ENCODE measurements around the gene OR6M1.

DNA sequence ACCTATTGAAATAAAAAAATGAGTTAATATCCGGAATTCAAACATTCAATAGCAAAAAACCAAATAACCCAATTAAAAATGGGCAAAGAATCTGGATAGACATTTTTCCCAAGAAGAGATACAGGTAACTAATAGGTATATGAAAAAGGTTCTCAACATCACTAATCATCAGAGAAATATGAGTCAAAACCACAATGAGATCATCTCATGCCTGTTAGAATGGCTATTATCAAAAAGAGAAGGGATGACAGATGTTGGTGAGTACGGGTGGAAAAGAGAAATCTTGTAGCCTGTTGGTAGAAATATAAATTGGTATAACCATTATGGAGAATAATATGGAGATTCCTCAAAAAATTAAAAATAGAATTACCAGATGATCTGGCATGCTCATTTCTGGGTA lies 26.9 kb upstream of the OR6M1 start:
- TF ChIP-seq, protein P1, sequence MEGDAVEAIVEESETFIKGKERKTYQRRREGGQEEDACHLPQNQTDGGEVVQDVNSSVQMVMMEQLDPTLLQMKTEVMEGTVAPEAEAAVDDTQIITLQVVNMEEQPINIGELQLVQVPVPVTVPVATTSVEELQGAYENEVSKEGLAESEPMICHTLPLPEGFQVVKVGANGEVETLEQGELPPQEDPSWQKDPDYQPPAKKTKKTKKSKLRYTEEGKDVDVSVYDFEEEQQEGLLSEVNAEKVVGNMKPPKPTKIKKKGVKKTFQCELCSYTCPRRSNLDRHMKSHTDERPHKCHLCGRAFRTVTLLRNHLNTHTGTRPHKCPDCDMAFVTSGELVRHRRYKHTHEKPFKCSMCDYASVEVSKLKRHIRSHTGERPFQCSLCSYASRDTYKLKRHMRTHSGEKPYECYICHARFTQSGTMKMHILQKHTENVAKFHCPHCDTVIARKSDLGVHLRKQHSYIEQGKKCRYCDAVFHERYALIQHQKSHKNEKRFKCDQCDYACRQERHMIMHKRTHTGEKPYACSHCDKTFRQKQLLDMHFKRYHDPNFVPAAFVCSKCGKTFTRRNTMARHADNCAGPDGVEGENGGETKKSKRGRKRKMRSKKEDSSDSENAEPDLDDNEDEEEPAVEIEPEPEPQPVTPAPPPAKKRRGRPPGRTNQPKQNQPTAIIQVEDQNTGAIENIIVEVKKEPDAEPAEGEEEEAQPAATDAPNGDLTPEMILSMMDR (IDR thresholded peaks at IDR 0.05; ENCODE audit: low read depth, low read length, missing input control), result no peak
- TF ChIP-seq, protein P2, sequence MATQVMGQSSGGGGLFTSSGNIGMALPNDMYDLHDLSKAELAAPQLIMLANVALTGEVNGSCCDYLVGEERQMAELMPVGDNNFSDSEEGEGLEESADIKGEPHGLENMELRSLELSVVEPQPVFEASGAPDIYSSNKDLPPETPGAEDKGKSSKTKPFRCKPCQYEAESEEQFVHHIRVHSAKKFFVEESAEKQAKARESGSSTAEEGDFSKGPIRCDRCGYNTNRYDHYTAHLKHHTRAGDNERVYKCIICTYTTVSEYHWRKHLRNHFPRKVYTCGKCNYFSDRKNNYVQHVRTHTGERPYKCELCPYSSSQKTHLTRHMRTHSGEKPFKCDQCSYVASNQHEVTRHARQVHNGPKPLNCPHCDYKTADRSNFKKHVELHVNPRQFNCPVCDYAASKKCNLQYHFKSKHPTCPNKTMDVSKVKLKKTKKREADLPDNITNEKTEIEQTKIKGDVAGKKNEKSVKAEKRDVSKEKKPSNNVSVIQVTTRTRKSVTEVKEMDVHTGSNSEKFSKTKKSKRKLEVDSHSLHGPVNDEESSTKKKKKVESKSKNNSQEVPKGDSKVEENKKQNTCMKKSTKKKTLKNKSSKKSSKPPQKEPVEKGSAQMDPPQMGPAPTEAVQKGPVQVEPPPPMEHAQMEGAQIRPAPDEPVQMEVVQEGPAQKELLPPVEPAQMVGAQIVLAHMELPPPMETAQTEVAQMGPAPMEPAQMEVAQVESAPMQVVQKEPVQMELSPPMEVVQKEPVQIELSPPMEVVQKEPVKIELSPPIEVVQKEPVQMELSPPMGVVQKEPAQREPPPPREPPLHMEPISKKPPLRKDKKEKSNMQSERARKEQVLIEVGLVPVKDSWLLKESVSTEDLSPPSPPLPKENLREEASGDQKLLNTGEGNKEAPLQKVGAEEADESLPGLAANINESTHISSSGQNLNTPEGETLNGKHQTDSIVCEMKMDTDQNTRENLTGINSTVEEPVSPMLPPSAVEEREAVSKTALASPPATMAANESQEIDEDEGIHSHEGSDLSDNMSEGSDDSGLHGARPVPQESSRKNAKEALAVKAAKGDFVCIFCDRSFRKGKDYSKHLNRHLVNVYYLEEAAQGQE (IDR thresholded peaks at IDR 0.05), result no peak
- TF ChIP-seq, protein P3, sequence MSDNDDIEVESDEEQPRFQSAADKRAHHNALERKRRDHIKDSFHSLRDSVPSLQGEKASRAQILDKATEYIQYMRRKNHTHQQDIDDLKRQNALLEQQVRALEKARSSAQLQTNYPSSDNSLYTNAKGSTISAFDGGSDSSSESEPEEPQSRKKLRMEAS (IDR thresholded peaks at IDR 0.05), result no peak
- TF ChIP-seq, protein P4, sequence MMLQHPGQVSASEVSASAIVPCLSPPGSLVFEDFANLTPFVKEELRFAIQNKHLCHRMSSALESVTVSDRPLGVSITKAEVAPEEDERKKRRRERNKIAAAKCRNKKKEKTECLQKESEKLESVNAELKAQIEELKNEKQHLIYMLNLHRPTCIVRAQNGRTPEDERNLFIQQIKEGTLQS (IDR thresholded peaks at IDR 0.05), result no peak
- TF ChIP-seq TAF1 (conservative IDR thresholded peaks at IDR 0.05), result no peak
- TF ChIP-seq, protein P5, sequence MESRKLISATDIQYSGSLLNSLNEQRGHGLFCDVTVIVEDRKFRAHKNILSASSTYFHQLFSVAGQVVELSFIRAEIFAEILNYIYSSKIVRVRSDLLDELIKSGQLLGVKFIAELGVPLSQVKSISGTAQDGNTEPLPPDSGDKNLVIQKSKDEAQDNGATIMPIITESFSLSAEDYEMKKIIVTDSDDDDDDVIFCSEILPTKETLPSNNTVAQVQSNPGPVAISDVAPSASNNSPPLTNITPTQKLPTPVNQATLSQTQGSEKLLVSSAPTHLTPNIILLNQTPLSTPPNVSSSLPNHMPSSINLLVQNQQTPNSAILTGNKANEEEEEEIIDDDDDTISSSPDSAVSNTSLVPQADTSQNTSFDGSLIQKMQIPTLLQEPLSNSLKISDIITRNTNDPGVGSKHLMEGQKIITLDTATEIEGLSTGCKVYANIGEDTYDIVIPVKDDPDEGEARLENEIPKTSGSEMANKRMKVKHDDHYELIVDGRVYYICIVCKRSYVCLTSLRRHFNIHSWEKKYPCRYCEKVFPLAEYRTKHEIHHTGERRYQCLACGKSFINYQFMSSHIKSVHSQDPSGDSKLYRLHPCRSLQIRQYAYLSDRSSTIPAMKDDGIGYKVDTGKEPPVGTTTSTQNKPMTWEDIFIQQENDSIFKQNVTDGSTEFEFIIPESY (IDR thresholded peaks at IDR 0.05), result no peak
- no peak for TF ChIP-seq FOXA1 (IDR thresholded peaks at IDR 0.05)
- TF ChIP-seq YY1 (IDR thresholded peaks at IDR 0.05), result no peak
- no peak for TF ChIP-seq SP1 (IDR thresholded peaks at IDR 0.05)
- no peak for TF ChIP-seq EGR1 (IDR thresholded peaks at IDR 0.05; ENCODE audit: low read depth in 2 of 2)
- TF ChIP-seq JUND (IDR thresholded peaks at IDR 0.05), result no peak
- TF ChIP-seq HNF4A (conservative IDR thresholded peaks at IDR 0.05), result no peak
- no peak for TF ChIP-seq GABPA (IDR thresholded peaks at IDR 0.05 in 1 of 2, conservative IDR thresholded peaks at IDR 0.05 in 1 of 2)
- no peak for TF ChIP-seq RAD21 (IDR thresholded peaks at IDR 0.05)

Data from liver (tissue), 3 donors.